ENCODE measurements around the gene CAV3.

CAV3 gene

DNA sequence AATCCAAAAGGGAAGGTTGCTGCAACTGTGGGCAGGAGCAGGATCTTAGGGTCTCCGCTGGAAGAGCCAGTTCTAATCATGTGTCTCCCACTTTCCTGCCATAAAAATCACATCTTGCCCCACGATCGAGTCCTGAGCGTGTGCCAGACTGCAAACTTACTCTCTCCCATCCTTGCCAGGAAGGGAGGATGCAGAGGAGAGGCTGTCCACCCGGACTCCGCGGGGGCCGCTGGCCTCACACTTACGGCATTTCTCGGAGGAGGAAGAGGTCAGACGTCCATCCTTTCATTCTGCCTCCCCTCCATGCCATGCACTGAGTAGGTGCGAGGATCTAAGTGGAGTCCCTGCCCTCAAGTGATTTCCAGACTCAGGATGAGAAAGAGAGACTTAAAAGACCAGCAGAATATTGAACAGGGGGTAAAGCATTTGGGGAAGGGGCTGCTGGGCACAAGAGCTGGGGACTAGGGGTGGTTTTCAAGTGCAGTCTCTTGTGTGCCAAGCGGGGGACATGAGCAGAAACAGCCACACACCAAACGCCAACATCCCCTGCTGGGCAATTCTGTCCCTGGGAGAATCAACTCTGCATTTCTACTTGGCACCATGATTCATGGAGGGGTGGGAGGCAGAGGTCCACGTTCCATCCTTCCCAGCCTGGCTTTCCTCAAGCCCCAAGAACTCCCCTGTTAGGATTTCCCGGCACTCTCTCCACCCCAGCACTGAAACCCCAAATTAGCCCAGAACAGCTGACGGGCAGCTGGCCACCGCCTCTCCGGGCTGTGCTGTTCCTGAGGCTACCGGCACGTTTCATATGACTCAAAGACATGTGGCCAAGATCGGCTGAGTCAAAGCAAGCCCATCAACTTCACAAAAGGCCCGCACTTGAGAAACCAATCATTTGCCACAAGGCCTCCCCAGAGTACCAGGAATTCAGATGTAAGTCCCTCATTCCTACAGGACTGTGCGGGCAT is 24.2 kb downstream of the CAV3 start:
- H3K4me3 ChIP-seq (ENCODE audit: low read depth, low read length): no peak overlapping the region

DNA sequence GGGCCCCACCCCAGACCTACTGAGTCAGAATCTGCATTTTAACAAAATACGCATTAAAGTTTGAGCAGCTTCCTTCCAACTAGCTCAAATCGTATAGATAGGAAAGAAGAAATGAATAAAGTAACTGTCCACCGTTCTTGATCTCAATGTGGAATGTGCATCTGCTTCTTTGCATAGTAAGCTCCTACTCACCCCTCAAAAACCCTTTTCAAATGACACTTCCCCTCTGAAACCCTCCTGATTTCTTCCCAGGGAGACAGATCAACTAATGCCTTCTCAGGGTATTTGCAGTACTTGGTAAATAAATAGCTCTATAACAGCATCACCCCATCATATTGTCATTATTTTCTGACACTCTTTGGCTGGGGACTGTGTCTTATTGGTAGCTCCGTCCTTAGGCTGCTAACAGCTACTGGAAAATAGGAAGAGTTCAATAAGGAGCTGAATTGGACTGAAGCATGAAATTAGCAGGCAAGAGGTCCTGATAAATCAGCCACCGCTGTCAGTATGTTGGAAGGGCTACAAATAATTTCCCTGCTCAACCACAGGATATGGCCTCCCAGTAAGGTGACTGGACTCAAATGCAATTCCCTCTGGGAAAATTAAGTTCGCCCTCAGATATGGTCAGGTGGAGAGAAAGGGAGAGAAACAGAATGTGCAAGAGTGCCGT is 25.6 kb downstream of the CAV3 start:
- TF ChIP-seq, protein P1, sequence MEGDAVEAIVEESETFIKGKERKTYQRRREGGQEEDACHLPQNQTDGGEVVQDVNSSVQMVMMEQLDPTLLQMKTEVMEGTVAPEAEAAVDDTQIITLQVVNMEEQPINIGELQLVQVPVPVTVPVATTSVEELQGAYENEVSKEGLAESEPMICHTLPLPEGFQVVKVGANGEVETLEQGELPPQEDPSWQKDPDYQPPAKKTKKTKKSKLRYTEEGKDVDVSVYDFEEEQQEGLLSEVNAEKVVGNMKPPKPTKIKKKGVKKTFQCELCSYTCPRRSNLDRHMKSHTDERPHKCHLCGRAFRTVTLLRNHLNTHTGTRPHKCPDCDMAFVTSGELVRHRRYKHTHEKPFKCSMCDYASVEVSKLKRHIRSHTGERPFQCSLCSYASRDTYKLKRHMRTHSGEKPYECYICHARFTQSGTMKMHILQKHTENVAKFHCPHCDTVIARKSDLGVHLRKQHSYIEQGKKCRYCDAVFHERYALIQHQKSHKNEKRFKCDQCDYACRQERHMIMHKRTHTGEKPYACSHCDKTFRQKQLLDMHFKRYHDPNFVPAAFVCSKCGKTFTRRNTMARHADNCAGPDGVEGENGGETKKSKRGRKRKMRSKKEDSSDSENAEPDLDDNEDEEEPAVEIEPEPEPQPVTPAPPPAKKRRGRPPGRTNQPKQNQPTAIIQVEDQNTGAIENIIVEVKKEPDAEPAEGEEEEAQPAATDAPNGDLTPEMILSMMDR (IDR thresholded peaks at IDR 0.05; ENCODE audit: low read depth, low read length): no peak
- no peak overlapping the region for H3K4me3 ChIP-seq (ENCODE audit: low read depth, low read length)

More for the DNA sequence above, 24.2 kb downstream of the CAV3 start:
- TF ChIP-seq, protein P1 (IDR thresholded peaks at IDR 0.05; ENCODE audit: low read depth, low read length): no peak

DNA sequence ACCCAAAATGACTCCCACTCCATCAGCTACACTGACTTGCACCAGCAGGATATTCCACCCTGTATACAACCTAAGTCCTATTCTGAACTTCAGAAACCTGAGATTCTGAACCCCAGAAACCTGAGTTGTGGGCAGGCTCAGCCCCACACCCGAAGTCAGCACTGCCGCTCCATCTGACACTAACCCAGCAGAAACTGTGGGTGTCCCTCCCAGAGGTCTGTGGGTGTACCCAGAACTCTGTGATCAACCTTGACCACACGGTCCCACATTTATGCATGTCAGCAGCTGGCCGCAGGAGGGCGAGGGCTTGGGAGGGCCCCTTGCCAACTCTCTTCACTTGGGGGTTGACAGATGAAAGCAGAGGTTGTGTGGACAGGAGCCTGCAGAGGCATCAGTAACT is 26.5 kb downstream of the CAV3 start:
- H3K4me3 ChIP-seq (ENCODE audit: low read depth, low read length): no peak overlapping the region
- TF ChIP-seq, protein P1 (IDR thresholded peaks at IDR 0.05; ENCODE audit: low read depth, low read length): no peak

DNA sequence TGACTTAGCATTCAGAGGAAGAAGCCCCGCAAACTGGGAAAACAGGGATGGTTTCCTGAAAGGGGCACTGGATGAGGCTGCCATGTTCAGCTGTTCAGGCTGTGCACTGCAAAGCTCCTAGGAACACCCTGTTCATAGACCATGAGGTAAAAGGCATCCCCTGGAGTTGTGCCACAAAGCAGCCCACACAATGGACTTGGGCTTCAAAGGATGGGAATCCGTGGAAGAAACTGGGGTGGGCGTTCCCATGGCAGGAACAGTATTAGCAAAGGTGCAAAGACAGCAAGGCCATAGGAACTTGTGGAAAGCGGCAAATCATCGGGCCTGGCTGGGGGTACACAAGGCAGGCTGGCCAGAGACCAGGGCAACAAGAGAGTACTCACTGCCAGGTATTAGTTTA is 26.9 kb downstream of the CAV3 start:
- H3K4me3 ChIP-seq (ENCODE audit: low read depth, low read length): no peak overlapping the region
- TF ChIP-seq, protein P1 (IDR thresholded peaks at IDR 0.05; ENCODE audit: low read depth, low read length): no peak

DNA sequence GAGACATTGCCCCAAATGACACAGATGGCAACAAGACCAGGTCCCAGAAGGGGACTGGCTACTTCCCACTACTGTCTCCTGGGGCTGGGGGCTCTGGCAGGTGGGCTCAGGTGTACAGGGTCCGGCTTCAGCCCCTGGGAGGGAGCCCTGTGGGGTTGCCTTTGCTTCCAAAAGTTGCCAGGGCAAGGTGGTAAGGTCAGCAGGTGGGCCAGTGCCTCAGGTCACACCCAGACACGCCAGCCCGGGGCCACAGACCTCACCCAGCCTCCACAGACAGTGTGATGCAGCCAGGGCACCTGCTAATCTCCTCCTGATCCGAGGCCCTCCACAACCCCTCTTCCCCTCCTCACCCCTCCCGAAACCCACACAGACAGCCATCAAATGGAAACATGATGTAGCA is 28.3 kb downstream of the CAV3 start:
- TF ChIP-seq, protein P1 (IDR thresholded peaks at IDR 0.05; ENCODE audit: low read depth, low read length): no peak
- no peak overlapping the region for H3K4me3 ChIP-seq (ENCODE audit: low read depth, low read length)

DNA sequence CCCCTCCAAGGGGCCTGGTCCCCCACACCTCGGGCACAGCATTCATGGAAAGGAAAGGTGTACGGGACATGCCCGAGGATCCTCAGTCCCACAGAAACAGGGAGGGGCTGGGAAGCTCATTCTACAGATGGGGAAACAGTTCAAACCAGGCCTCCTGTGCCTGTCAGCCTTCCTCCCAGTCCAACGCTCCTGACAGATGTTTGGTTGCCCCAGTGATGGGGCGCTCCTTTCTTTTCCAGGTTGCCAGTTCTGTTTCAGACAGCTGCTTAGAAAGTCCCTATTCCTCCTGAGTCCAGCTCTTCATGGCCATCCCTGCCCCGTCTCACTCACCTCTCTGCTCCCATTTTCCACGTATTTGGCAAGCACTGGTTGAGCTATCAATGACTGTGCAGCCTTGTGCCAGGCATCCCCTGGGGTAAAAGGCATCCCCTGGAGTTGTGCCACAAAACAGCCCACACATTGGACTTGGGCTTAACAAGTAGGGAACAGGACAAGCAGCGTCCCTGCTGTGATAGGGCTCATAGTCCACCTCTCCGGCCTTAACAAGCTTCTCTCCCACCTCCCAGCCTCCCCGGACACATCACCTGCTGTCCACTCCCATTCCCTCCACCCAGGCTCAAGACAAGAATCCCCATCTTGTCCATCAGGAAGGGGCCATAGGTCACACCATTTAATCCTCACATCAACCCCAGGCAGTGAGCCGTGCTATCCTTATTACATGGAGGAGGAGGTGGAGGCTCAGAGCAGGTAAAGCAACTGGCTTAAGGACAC is 29.2 kb downstream of the CAV3 start:
- H3K4me3 ChIP-seq (ENCODE audit: low read depth, low read length): no peak overlapping the region
- TF ChIP-seq, protein P1 (IDR thresholded peaks at IDR 0.05; ENCODE audit: low read depth, low read length): no peak

Measured in WI38 (cell line).